ENCODE measurements around the gene RNASE4.

RNASE4 gene

GRCh38 chr14:20746566-20746965 is 62.2 kb downstream of the RNASE4 start:
- Histone ChIP-seq H3K27me3 (ENCODE audit: control insufficient read depth, insufficient read depth, low read length) (no peaks in the 10 kb centered on the region), H3K9me3 (ENCODE audit: control insufficient read depth, insufficient read depth, low read depth, low read length) (peaks cover 8% of the 10 kb centered on the region), H3K27ac (ENCODE audit: low read depth, low read length) (no peak overlapping the region), H3K9ac (ENCODE audit: low read length) (no peak overlapping the region), H3K4me1 (ENCODE audit: control insufficient read depth, insufficient read depth, low read length) (no peaks in the 10 kb centered on the region; the same call in 1 of the 2 replicates), H3K4me3 (ENCODE audit: low read depth, low read length) (no peak overlapping the region), H3K36me3 (ENCODE audit: control insufficient read depth, insufficient read depth, low read length) (no peaks in the 10 kb centered on the region; the same call in 1 of the 2 replicates)

GRCh38 chr14:20748439-20748838 is 64.1 kb downstream of the RNASE4 start:
- H3K27me3 ChIP-seq (ENCODE audit: control insufficient read depth, insufficient read depth, low read length) = no peaks in the 10 kb centered on the region
- H3K36me3 ChIP-seq (ENCODE audit: control insufficient read depth, insufficient read depth, low read length) = no peaks in the 10 kb centered on the region; the same call in 1 of the 2 replicates
- no peak overlapping the region for H3K27ac ChIP-seq (ENCODE audit: low read depth, low read length)
- no peaks in the 10 kb centered on the region; the same call in 1 of the 2 replicates for H3K4me1 ChIP-seq (ENCODE audit: control insufficient read depth, insufficient read depth, low read length)
- no peak overlapping the region for H3K9ac ChIP-seq (ENCODE audit: low read length)
- H3K9me3 ChIP-seq (ENCODE audit: control insufficient read depth, insufficient read depth, low read depth, low read length) = peaks cover 24% of the 10 kb centered on the region
- H3K4me3 ChIP-seq (ENCODE audit: low read depth, low read length) = no peak overlapping the region

GRCh38 chr14:20750194-20750593 is 65.8 kb downstream of the RNASE4 start:
- Histone ChIP-seq H3K27me3 (ENCODE audit: control insufficient read depth, insufficient read depth, low read length) (no peaks in the 10 kb centered on the region), H3K9me3 (ENCODE audit: control insufficient read depth, insufficient read depth, low read depth, low read length) (peaks cover 27% of the 10 kb centered on the region), H3K36me3 (ENCODE audit: control insufficient read depth, insufficient read depth, low read length) (no peaks in the 10 kb centered on the region; the same call in 1 of the 2 replicates), H3K9ac (ENCODE audit: low read length) (no peak overlapping the region), H3K4me3 (ENCODE audit: low read depth, low read length) (no peak overlapping the region), H3K27ac (ENCODE audit: low read depth, low read length) (no peak overlapping the region), H3K4me1 (ENCODE audit: control insufficient read depth, insufficient read depth, low read length) (no peaks in the 10 kb centered on the region; the same call in 1 of the 2 replicates)
